HG03575 (cell line): ENCODE results near the gene S100B.

ENCODE experiments used
- ATAC-seq: cut with Tn5 transposase; IDR thresholded peaks from one replicate; pipeline ENCODE4 v1.9.1; 2021; ENCODE audit not compliant: unreplicated experiment, insufficient number of reproducible peaks, low FRiP score; ENCODE audit errors: extremely low read depth

S100B gene

GRCh38 chr21:46551636-46552241 is 53.1 kb downstream of the S100B start:
- ATAC-seq: no peak

DNA sequence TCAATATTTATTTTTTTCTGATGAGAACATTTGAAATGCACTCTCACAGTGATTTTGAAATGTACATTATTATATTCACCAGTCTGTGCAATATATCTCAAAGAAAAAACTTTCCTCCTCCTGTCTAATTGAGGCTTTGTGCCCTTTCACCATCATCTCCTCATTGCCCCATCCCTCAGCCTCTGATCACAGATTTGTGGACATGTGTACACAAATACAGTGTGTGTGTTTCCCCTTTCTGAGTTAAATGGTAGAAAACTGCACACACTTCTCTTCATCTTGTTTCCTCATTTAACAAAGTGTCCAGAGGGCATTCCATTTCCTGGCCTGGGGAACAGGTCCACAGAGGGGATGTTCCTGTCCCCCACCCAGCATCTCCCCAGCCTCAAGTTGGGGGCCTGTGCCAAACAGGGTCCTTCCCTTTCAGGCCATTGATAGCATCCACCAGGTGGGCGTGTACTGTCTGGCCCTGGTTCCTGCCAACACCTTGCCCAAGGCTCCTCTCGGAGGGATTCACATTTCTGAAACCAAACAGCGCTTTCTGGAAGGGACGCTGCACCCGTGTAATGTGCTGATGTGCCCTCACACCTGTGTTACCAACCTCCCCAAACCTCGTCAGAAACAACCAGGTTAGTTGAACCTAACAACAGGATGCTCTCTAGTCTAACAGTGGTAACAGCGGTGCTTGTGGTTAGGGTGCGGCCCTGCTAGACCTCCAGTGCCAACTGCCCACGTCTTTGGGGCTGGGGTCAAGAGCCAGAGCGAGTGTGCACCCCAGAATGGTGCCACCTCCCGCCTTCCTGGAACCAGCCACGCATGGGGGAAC is 54.6 kb downstream of the S100B start:
- no peak for ATAC-seq

DNA sequence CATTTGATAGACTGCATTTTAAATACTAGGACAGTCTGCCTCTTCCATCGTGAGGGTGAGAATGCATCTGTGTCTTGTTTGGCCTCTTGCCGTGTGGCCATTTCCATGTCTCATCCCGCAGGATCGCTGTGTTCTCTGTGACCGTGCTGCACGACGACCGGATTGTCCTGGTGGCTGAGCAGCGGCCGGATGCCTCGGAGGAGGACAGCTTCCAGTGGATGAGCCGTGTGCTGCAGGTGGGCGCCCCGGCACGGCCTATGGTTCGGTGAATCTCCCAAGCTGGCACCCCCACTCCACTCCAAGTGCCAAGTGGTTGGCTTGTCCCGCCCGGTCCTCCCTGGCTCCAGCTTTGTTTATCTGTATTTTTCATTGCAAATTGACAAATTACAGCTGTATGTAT is 55.2 kb downstream of the S100B start:
- no peak for ATAC-seq
